ENCODE data around the gene ARMC10.

The ARMC10 gene

GRCh38 chr7:103148131-103148993 lies 73.4 kb downstream of the ARMC10 start:
- TF ChIP-seq EGR1 (IDR thresholded peaks at IDR 0.05) = no peak
- TF ChIP-seq, protein P1, sequence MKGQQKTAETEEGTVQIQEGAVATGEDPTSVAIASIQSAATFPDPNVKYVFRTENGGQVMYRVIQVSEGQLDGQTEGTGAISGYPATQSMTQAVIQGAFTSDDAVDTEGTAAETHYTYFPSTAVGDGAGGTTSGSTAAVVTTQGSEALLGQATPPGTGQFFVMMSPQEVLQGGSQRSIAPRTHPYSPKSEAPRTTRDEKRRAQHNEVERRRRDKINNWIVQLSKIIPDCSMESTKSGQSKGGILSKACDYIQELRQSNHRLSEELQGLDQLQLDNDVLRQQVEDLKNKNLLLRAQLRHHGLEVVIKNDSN (IDR thresholded peaks at IDR 0.05) = no peak
- TF ChIP-seq TEAD4 (IDR thresholded peaks at IDR 0.05) = no peak
- no peak for TF ChIP-seq FOXM1 (IDR thresholded peaks at IDR 0.05; ENCODE audit: borderline replicate concordance, low read depth)
- no peak for TF ChIP-seq YY1 (IDR thresholded peaks at IDR 0.05; ENCODE audit: low read depth)
- TF ChIP-seq TCF12 (IDR thresholded peaks at IDR 0.05; ENCODE audit: low read depth) = no peak
- no peak for TF ChIP-seq CREB1 (IDR thresholded peaks at IDR 0.05; ENCODE audit: low read depth)
- TF ChIP-seq, protein P2, sequence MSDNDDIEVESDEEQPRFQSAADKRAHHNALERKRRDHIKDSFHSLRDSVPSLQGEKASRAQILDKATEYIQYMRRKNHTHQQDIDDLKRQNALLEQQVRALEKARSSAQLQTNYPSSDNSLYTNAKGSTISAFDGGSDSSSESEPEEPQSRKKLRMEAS (IDR thresholded peaks at IDR 0.05) = no peak
- TF ChIP-seq TAF1 (IDR thresholded peaks at IDR 0.05; ENCODE audit: low read depth) = no peak; the same call in 1 of the 2 replicates
- TF ChIP-seq CEBPB (IDR thresholded peaks at IDR 0.05) = no peak
- no peak for TF ChIP-seq ZBTB7A (IDR thresholded peaks at IDR 0.05; ENCODE audit: low read depth)
- no peak for TF ChIP-seq EP300 (IDR thresholded peaks at IDR 0.05; ENCODE audit: borderline replicate concordance)
- TF ChIP-seq RAD21 (IDR thresholded peaks at IDR 0.05; ENCODE audit: low read depth) = no peak
- TF ChIP-seq NFIC (IDR thresholded peaks at IDR 0.05) = no peak
- TF ChIP-seq REST (IDR thresholded peaks at IDR 0.05; ENCODE audit: low read depth) = no peak

All from Ishikawa (cell line).